ENCODE measurements around the gene ZNF236.

DNA sequence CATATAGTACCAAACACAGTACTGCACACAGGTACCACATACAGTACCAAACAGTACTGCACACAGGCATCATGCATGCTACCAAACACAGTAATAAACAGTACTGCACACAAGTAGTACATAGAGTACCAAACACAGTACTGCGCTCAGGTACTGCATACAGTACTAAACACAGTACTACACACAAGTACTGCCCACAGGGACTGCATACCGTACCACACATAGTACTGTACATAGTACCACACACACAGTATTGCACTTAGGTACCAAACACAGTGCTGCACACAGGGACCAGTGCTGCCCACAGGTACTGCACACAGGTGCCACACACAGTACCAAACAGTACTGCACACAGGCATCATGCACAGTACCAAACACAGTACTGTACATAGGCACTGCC, 74.9 kb downstream of the ZNF236 start:
- TF ChIP-seq, protein P1, sequence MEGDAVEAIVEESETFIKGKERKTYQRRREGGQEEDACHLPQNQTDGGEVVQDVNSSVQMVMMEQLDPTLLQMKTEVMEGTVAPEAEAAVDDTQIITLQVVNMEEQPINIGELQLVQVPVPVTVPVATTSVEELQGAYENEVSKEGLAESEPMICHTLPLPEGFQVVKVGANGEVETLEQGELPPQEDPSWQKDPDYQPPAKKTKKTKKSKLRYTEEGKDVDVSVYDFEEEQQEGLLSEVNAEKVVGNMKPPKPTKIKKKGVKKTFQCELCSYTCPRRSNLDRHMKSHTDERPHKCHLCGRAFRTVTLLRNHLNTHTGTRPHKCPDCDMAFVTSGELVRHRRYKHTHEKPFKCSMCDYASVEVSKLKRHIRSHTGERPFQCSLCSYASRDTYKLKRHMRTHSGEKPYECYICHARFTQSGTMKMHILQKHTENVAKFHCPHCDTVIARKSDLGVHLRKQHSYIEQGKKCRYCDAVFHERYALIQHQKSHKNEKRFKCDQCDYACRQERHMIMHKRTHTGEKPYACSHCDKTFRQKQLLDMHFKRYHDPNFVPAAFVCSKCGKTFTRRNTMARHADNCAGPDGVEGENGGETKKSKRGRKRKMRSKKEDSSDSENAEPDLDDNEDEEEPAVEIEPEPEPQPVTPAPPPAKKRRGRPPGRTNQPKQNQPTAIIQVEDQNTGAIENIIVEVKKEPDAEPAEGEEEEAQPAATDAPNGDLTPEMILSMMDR (IDR thresholded peaks at IDR 0.05; ENCODE audit: low read length), result no peak
- no peak for TF ChIP-seq EZH2 (IDR thresholded peaks at IDR 0.05; ENCODE audit: borderline replicate concordance, low read length)
